H1 (cell line): ENCODE results near the gene XDH. TPM values are rescaled to one million over a fixed set of nuclear protein-coding genes. Genes with fewer than 3 reads are reported as not detected.

ENCODE experiments used
- CTCF ChIA-PET: fragments of 300-600 bp; sonication (Branson Sonifier 250); formaldehyde crosslinking; loops from one replicate; lab custom pipeline; 2021; ENCODE audit not compliant: partially characterized antibody; lab: Charles Lee
- POLR2A ChIA-PET: fragments of 300-600 bp; sonication (Branson Sonifier 250); formaldehyde crosslinking; loops from one replicate; lab custom pipeline; 2021; ENCODE audit warnings: inconsistent platforms; ENCODE audit not compliant: partially characterized antibody; lab: Charles Lee
- DNase-seq, 2 experiments: peaks; one replicate each; pipeline versions ENCODE4 v3.0.0 to v3.0.0-alpha.2; 2010 to 2022; ENCODE audit warnings: low spot score in 2 of 2, low read depth in 1 of 2, mixed read lengths in 1 of 2
- FAIRE-seq: peaks from 2 replicates; lab custom pipeline; 2011; peaks lifted over from hg19 to GRCh38; lab: Jason Lieb, UNC
- H2AFZ ChIP-seq: 2 replicates; pipeline ENCODE4 v1.8.1; 2012; ENCODE audit warnings: low read length, inconsistent platforms
- H2AK5ac ChIP-seq: 2 replicates; pipeline ENCODE4 v1.6.1; 2013; ENCODE audit warnings: low read depth, low read length
- H2BK120ac ChIP-seq: replicated peaks from 2 replicates; pipeline ENCODE3; 2013; ENCODE audit warnings: low read depth, low read length, inconsistent platforms
- H2BK12ac ChIP-seq: 2 replicates; pipeline ENCODE4 v1.6.1; 2013; ENCODE audit warnings: low read depth, low read length
- H2BK15ac ChIP-seq: 2 replicates; pipeline ENCODE4 v1.6.1; 2013; ENCODE audit warnings: low read length
- H2BK20ac ChIP-seq: 2 replicates; pipeline ENCODE4 v1.6.1; 2013; ENCODE audit warnings: low read length
- H2BK5ac ChIP-seq: 2 replicates; pipeline ENCODE4 v1.6.1; 2013; ENCODE audit warnings: low read depth, low read length
- H3K14ac ChIP-seq: 2 replicates; pipeline ENCODE4 v1.6.1; 2013; ENCODE audit warnings: inconsistent platforms; ENCODE audit not compliant: insufficient read length
- H3K18ac ChIP-seq: 2 replicates; pipeline ENCODE4 v1.6.1; 2013; ENCODE audit warnings: low read length; ENCODE audit errors: extremely low read depth
- H3K23ac ChIP-seq: 2 replicates; pipeline ENCODE4 v1.6.1; 2013; ENCODE audit warnings: inconsistent platforms; ENCODE audit not compliant: insufficient read length
- H3K23me2 ChIP-seq: 2 replicates; pipeline ENCODE4 v1.6.1; 2013; ENCODE audit warnings: low read depth, low read length
- H3K27ac ChIP-seq: 2 replicates; pipeline ENCODE4 v1.6.1; 2011; ENCODE audit warnings: low read depth, low read length, inconsistent platforms
- H3K27me3 ChIP-seq, 4 experiments: replicated peaks in 1 of 4; 1 replicate in 1 of 4; 2 replicates in 3 of 4; pipeline versions ENCODE4 v1.6.1 to v1.8.1; 2011 to 2013; ENCODE audit warnings: low read length in 3 of 4, mild to moderate bottlenecking in 3 of 4, inconsistent platforms in 2 of 4, mixed read lengths in 2 of 4, moderate library complexity in 1 of 4; ENCODE audit not compliant: control insufficient read depth in 3 of 4, insufficient read depth in 3 of 4; ENCODE audit errors: extremely low read depth in 1 of 4
- H3K36me3 ChIP-seq, 4 experiments: 2 replicates each; pipeline versions ENCODE4 v1.6.1 to v1.8.1; 2011 to 2013; ENCODE audit warnings: mild to moderate bottlenecking in 4 of 4, low read length in 3 of 4, moderate library complexity in 2 of 4, control low read depth in 1 of 4, inconsistent platforms in 1 of 4; ENCODE audit not compliant: insufficient read depth in 4 of 4, control insufficient read depth in 2 of 4
- H3K4ac ChIP-seq: replicated peaks from 2 replicates; pipeline ENCODE3; 2013; ENCODE audit warnings: low read length, low read depth, mixed read lengths, inconsistent platforms; ENCODE audit not compliant: insufficient read length
- H3K4me1 ChIP-seq, 4 experiments: replicated peaks in 1 of 4; 1 replicate in 1 of 4; 2 replicates in 3 of 4; pipeline versions ENCODE4 v1.6.1 to v1.8.1; 2011 to 2013; ENCODE audit warnings: low read length in 3 of 4, inconsistent platforms in 2 of 4, mixed read lengths in 1 of 4; ENCODE audit not compliant: insufficient read depth in 4 of 4, control insufficient read depth in 3 of 4
- H3K4me2 ChIP-seq, 2 experiments: 2 replicates each; pipeline versions ENCODE4 v1.6.1 to v1.8.1; 2011 to 2013; ENCODE audit warnings: low read depth in 2 of 2, low read length in 2 of 2, control low read depth in 1 of 2, inconsistent platforms in 1 of 2, mild to moderate bottlenecking in 1 of 2; ENCODE audit not compliant: insufficient read depth in 1 of 2
- H3K4me3 ChIP-seq, 4 experiments: fragments of 200-600, 300-600 bp in 1 of 4; sonication (generic), shearing (Covaris generic), sonication (Bioruptor Twin) in 1 of 4; 2 replicates each; pipeline versions ENCODE4 v1.5.1 to v1.8.1; 2011 to 2016; ENCODE audit warnings: low read length in 4 of 4, low read depth in 3 of 4, control low read depth in 2 of 4, inconsistent platforms in 2 of 4, mild to moderate bottlenecking in 2 of 4, mixed read lengths in 1 of 4, moderate library complexity in 1 of 4; ENCODE audit not compliant: insufficient read depth in 2 of 4; ENCODE audit errors: extremely low read depth in 1 of 4
- H3K56ac ChIP-seq: replicated peaks from 2 replicates; pipeline ENCODE3; 2013; ENCODE audit warnings: low read depth, mild to moderate bottlenecking, mixed read lengths, low read length, inconsistent platforms; ENCODE audit not compliant: insufficient read length
- H3K79me1 ChIP-seq: 2 replicates; pipeline ENCODE4 v1.6.1; 2013; ENCODE audit warnings: low read depth, low read length, control low read depth
- H3K79me2 ChIP-seq, 2 experiments: 2 replicates each; pipeline versions ENCODE4 v1.6.1 to v1.8.1; 2012 to 2013; ENCODE audit warnings: low read length in 2 of 2, mild to moderate bottlenecking in 2 of 2, inconsistent platforms in 1 of 2; ENCODE audit not compliant: insufficient read depth in 2 of 2, control insufficient read depth in 1 of 2
- H3K9ac ChIP-seq, 4 experiments: replicated peaks in 1 of 4; 1 replicate in 1 of 4; 2 replicates in 3 of 4; pipeline versions ENCODE4 v1.6.1 to v1.8.1; 2011 to 2013; ENCODE audit warnings: low read depth in 3 of 4, low read length in 3 of 4, control low read depth in 2 of 4, mild to moderate bottlenecking in 2 of 4, moderate library complexity in 2 of 4, inconsistent platforms in 1 of 4; ENCODE audit errors: extremely low read depth in 1 of 4
- H3K9me3 ChIP-seq, 2 experiments: 2 replicates each; pipeline versions ENCODE4 v1.6.1 to v1.8.1; 2012 to 2013; ENCODE audit warnings: mild to moderate bottlenecking in 2 of 2, moderate library complexity in 2 of 2, control low read depth in 1 of 2, inconsistent platforms in 1 of 2, low read depth in 1 of 2, low read length in 1 of 2, mixed read lengths in 1 of 2; ENCODE audit not compliant: insufficient read depth in 2 of 2
- H4K20me1 ChIP-seq, 2 experiments: replicated peaks in 1 of 2; 2 replicates each; pipeline versions ENCODE3 to v1.8.1; 2011 to 2013; ENCODE audit warnings: inconsistent platforms in 2 of 2, low read length in 2 of 2, mild to moderate bottlenecking in 1 of 2; ENCODE audit not compliant: insufficient read depth in 2 of 2, control insufficient read depth in 1 of 2
- H4K5ac ChIP-seq: 2 replicates; pipeline ENCODE4 v1.6.1; 2013; ENCODE audit warnings: low read length, low read depth, mixed read lengths, inconsistent platforms; ENCODE audit not compliant: insufficient read length
- H4K8ac ChIP-seq: 2 replicates; pipeline ENCODE4 v1.8.0; 2013; ENCODE audit warnings: mild to moderate bottlenecking, moderate library complexity, low read length, inconsistent platforms; ENCODE audit not compliant: insufficient read depth; ENCODE audit errors: extremely low read depth
- H4K91ac ChIP-seq: replicated peaks from 2 replicates; pipeline ENCODE3; 2013; ENCODE audit warnings: low read length, mixed read lengths, inconsistent platforms; ENCODE audit not compliant: insufficient read length
- CBX5 ChIP-seq: fragments of 300-800, 300-1000 bp; sonication (generic); IDR thresholded peaks from 2 replicates; pipeline ENCODE4 v1.7.1; 2016; ENCODE audit warnings: antibody characterized with exemption, low read length, low read depth
- FOSL1 ChIP-seq: IDR thresholded peaks from 2 replicates; pipeline ENCODE4 v1.6.1; 2011; ENCODE audit warnings: mild to moderate bottlenecking, low read depth, low read length, moderate library complexity; ENCODE audit not compliant: insufficient read depth
- HDAC6 ChIP-seq: IDR thresholded peaks from one replicate; pipeline ENCODE4 v1.7.1; 2012; ENCODE audit warnings: low read depth, mild to moderate bottlenecking, inconsistent platforms, low read length, moderate library complexity
- POLR2A ChIP-seq, 2 experiments: IDR thresholded peaks; 1 replicate in 1 of 2; 2 replicates in 1 of 2; pipeline ENCODE4 v1.6.1; 2011; ENCODE audit warnings: low read depth in 2 of 2, low read length in 2 of 2, mild to moderate bottlenecking in 2 of 2; ENCODE audit errors: control extremely low read depth in 1 of 2
- SIN3A ChIP-seq, 2 experiments: IDR thresholded peaks in 1 of 2; conservative IDR thresholded peaks in 1 of 2; 2 replicates each; pipeline ENCODE4 v1.6.1; 2011 to 2012; ENCODE audit warnings: low read length in 2 of 2, improper control_type of control experiment in 1 of 2, low read depth in 1 of 2, mild to moderate bottlenecking in 1 of 2
- WGBS, 2 experiments: shearing (Covaris generic) in 1 of 2; methylation state at CpG; one replicate each; pipeline versions ENCODE4 v1.1.6 to v1.1.7; 2013 to 2015; ENCODE audit warnings: low lambda C conversion rate in 2 of 2, mixed read lengths in 2 of 2, inconsistent platforms in 1 of 2, low coverage in 1 of 2, missing lambda C conversion rate in 1 of 2; ENCODE audit not compliant: insufficient replicate concordance in 2 of 2, insufficient coverage in 1 of 2, insufficient read length in 1 of 2; ENCODE audit errors: extremely low coverage in 1 of 2, missing lambda C conversion rate in 1 of 2; 5-methylcytosine and 5-hydroxymethylcytosine counted together
- polyA plus RNA-seq, 7 experiments: library from polyadenylated mRNA; depleted of rRNA in 3 of 7; stranded (reverse) in 5 of 7; unstranded in 2 of 7; fragments of >200 nt in 5 of 7; fragments of 200-250 nt in 2 of 7; gene quantifications; 1 replicate in 5 of 7; 2 replicates in 1 of 7; 4 replicates in 1 of 7; pipeline versions ENCODE4 v1.2.1 to v1.2.3, GENCODE V29; 2011 to 2013; ENCODE audit warnings: missing spikeins in 2 of 7, mixed read lengths in 2 of 7
- total RNA-seq: library from RNA; stranded (reverse); fragmentation: NEBNext Ultra II Directional; extraction: Animal tissue kit (Norgen Biotek cat#: 25700); gene quantifications from 2 replicates; pipeline ENCODE4 v1.2.1, GENCODE V29; 2021
- TF ChIP-seq, protein P1 (sequence below): IDR thresholded peaks from 2 replicates; pipeline ENCODE4 v1.6.1; 2012; ENCODE audit warnings: low read length, inconsistent platforms

The XDH gene
- total and polyA plus RNA-seq, 2 of the 8 experiments (the other 6 are each of a cell fraction or from before 2014, with no cell fraction given): 0.68 to 1.2 TPM

DNA sequence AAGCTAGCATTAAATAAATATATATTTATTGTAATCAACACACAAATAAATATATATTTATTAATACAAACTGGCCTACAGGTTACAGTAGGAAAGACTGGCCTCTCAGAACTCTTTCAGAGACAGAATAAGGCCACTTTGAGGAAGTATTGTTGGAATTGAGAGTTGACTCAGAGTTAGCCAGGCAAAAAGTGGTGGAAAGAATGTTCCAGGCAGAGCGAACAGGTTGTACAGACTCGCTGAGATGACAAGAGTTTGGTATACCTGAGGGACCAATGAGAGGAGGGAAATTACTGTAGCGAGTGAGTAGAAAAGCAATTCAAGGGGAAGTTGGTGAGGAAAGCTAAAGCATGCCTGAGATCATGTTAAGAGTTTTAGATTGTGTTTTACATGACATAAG is 19.0 kb upstream of the XDH start:
- H4K91ac ChIP-seq: no peak overlapping the region
- H3K23ac ChIP-seq: no peak overlapping the region
- no peak overlapping the region for H2BK20ac ChIP-seq
- no peak overlapping the region for H3K9ac ChIP-seq
- no peak overlapping the region for H3K18ac ChIP-seq
- TF ChIP-seq POLR2A (IDR thresholded peaks at IDR 0.05; ENCODE audit: control extremely low read depth in 1 of 2, low read depth in 2 of 2, low read length in 2 of 2) (no peak), SIN3A (conservative IDR thresholded peaks at IDR 0.05 in 1 of 2, IDR thresholded peaks at IDR 0.05 in 1 of 2; ENCODE audit: low read depth in 1 of 2, low read length in 2 of 2) (no peak), CBX5 (no peak), HDAC6 (no peak), FOSL1 (no peak)
- TF ChIP-seq, protein P1, sequence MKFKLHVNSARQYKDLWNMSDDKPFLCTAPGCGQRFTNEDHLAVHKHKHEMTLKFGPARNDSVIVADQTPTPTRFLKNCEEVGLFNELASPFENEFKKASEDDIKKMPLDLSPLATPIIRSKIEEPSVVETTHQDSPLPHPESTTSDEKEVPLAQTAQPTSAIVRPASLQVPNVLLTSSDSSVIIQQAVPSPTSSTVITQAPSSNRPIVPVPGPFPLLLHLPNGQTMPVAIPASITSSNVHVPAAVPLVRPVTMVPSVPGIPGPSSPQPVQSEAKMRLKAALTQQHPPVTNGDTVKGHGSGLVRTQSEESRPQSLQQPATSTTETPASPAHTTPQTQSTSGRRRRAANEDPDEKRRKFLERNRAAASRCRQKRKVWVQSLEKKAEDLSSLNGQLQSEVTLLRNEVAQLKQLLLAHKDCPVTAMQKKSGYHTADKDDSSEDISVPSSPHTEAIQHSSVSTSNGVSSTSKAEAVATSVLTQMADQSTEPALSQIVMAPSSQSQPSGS: no peak
- no peak overlapping the region for H3K27ac ChIP-seq
- CTCF ChIA-PET: interaction anchor here (1.3 kb wide), 1 partner anchor 16 kb away, joined by 3 read pairs; no protein-coding TSS in a partner anchor
- H3K36me3 ChIP-seq: no peaks in the 10 kb centered on the region
- H3K79me1 ChIP-seq: no peaks in the 10 kb centered on the region
- no peaks in the 10 kb centered on the region for H3K23me2 ChIP-seq
- H3K27me3 ChIP-seq: no peaks in the 10 kb centered on the region
- no peak overlapping the region for H4K8ac ChIP-seq
- 81% methylated on average over 3 of the region's 3 CpGs; no CpG with 5 or more reads in 1 of the 2 experiments for WGBS, 2 experiments
- no peak overlapping the region for H3K4me2 ChIP-seq
- POLR2A ChIA-PET: no interaction called here
- H3K9me3 ChIP-seq: peaks cover 21 to 39% of the 10 kb centered on the region in 2 experiments; a peak in 2 of 4 replicates
- no peak overlapping the region for H2BK15ac ChIP-seq
- H3K4me3 ChIP-seq: no peak overlapping the region
- H2BK12ac ChIP-seq: no peak overlapping the region
- H2AFZ ChIP-seq: no peak overlapping the region
- H3K56ac ChIP-seq: no peak overlapping the region
- DNase-seq: no peak
- no peak overlapping the region for H2AK5ac ChIP-seq
- H3K4me1 ChIP-seq: no peaks in the 10 kb centered on the region
- H3K14ac ChIP-seq: no peak overlapping the region
- no peak overlapping the region for H2BK120ac ChIP-seq
- H3K4ac ChIP-seq: no peak overlapping the region
- no peaks in the 10 kb centered on the region for H3K79me2 ChIP-seq
- no peak overlapping the region for H4K5ac ChIP-seq
- no peak for FAIRE-seq
- no peak overlapping the region for H2BK5ac ChIP-seq
- no peaks in the 10 kb centered on the region for H4K20me1 ChIP-seq
